Jurkat, Clone E6-1 (cell line): ENCODE measurements around the gene NPHP4.

Experiments
- DNase-seq: peaks from one replicate; pipeline ENCODE4 v3.0.0-alpha.2; 2011; ENCODE audit warnings: low read depth, low spot score
- H3K4me3 ChIP-seq: 2 replicates; pipeline ENCODE4 v1.5.1; 2011; ENCODE audit warnings: mild to moderate bottlenecking, low read length, control low read depth, moderate library complexity

Gene NPHP4

GRCh38 chr1:5878971-5879370, 113.3 kb downstream of the NPHP4 start:
- no peak overlapping the region for H3K4me3 ChIP-seq
- no peak for DNase-seq

GRCh38 chr1:5877683-5878530, 114.3 kb downstream of the NPHP4 start:
- DNase-seq: no peak
- no peak overlapping the region for H3K4me3 ChIP-seq

- no peak for DNase-seq
- H3K4me3 ChIP-seq: no peak overlapping the region
Measured at GRCh38 chr1:5877001-5877400, 115.2 kb downstream of the NPHP4 start.

- H3K4me3 ChIP-seq: no peak overlapping the region
- DNase-seq: no peak
Measured at GRCh38 chr1:5876094-5876650, 116.1 kb downstream of the NPHP4 start.

GRCh38 chr1:5875345-5875910, 116.8 kb downstream of the NPHP4 start:
- no peak overlapping the region for H3K4me3 ChIP-seq
- DNase-seq: no peak

GRCh38 chr1:5874416-5875110, 117.7 kb downstream of the NPHP4 start:
- no peak for DNase-seq
- no peak overlapping the region for H3K4me3 ChIP-seq

GRCh38 chr1:5873556-5873955, 118.7 kb downstream of the NPHP4 start:
- DNase-seq: no peak
- H3K4me3 ChIP-seq: no peak overlapping the region

GRCh38 chr1:5872886-5873285, 119.3 kb downstream of the NPHP4 start:
- DNase-seq: no peak
- H3K4me3 ChIP-seq: no peak overlapping the region

GRCh38 chr1:5868931-5869500, 123.2 kb downstream of the NPHP4 start:
- no peak for DNase-seq
- no peak overlapping the region for H3K4me3 ChIP-seq

- H3K4me3 ChIP-seq: no peak overlapping the region
- DNase-seq: no peak
Measured at GRCh38 chr1:5865774-5866173, 126.5 kb downstream of the NPHP4 start.

GRCh38 chr1:5865056-5865455, 127.2 kb downstream of the NPHP4 start:
- DNase-seq: no peak
- H3K4me3 ChIP-seq: no peak overlapping the region

GRCh38 chr1:5864256-5864655, 128.0 kb downstream of the NPHP4 start:
- no peak for DNase-seq
- no peak overlapping the region for H3K4me3 ChIP-seq

- DNase-seq: no peak
- H3K4me3 ChIP-seq: no peak overlapping the region
Measured at GRCh38 chr1:5863238-5863637, 129.0 kb downstream of the NPHP4 start.

GRCh38 chr1:5861871-5862825, 130.1 kb downstream of the NPHP4 start:
- no peak overlapping the region for H3K4me3 ChIP-seq
- DNase-seq: no peak

GRCh38 chr1:5860277-5860676, 131.9 kb downstream of the NPHP4 start:
- DNase-seq: no peak
- H3K4me3 ChIP-seq: no peak overlapping the region

- no peak for DNase-seq
- H3K4me3 ChIP-seq: no peak overlapping the region
Measured at GRCh38 chr1:5859766-5860165, 132.5 kb downstream of the NPHP4 start.

GRCh38 chr1:5858844-5859407, 133.3 kb downstream of the NPHP4 start:
- no peak for DNase-seq
- H3K4me3 ChIP-seq: no peak overlapping the region

GRCh38 chr1:5858246-5858645, 134.0 kb downstream of the NPHP4 start:
- DNase-seq: no peak

More at GRCh38 chr1:5858246-5858645, 134.0 kb downstream of the NPHP4 start:
- H3K4me3 ChIP-seq: no peak overlapping the region
